GM12864 (cell line): ENCODE results near the gene PANK4.

Source experiments
- DNase-seq: peaks from one replicate; pipeline ENCODE4 v3.0.0-alpha.2; 2011; ENCODE audit warnings: low read depth
- H3K4me3 ChIP-seq: 2 replicates; pipeline ENCODE4 v1.5.1; 2011; ENCODE audit warnings: mild to moderate bottlenecking, low read depth, low read length, control low read depth
- TF ChIP-seq, protein P1 (sequence below): IDR thresholded peaks from 2 replicates; pipeline ENCODE4 v1.5.1; 2011; ENCODE audit warnings: low read depth, mild to moderate bottlenecking, moderate library complexity, low read length, control low read depth, inconsistent platforms; ENCODE audit errors: missing control alignments

The PANK4 gene

DNA sequence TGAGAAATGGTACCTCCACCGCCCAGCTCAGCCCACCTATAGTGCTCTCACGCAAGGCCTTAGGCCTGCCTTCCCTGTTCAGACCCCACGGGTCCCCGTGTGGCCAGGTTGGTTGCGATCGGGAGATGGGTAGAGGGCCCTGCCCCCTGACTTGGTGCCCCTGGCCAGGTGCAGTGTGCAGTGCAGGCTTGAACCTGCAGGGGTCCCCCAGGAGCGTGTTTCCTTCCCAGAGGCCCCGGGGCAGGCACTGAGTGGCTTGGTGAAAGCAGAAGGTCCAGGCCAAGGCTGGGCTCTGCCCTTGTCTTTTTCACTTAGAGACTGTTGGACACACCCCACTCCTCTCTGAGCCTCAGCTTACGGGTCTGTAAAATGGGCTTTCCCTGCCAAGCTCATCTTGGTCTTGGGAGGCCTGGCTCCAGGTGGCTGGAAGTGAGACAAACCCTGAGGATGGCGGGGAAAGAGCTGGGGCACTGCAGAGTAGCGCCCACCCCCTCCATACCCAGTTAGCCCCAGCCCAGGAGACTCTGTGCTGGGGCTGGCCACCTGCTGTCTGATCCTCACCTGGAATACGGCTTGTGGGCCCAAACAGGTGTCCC, 13.0 kb upstream of the PANK4 start:
- DNase-seq: no peak
- TF ChIP-seq, protein P1, sequence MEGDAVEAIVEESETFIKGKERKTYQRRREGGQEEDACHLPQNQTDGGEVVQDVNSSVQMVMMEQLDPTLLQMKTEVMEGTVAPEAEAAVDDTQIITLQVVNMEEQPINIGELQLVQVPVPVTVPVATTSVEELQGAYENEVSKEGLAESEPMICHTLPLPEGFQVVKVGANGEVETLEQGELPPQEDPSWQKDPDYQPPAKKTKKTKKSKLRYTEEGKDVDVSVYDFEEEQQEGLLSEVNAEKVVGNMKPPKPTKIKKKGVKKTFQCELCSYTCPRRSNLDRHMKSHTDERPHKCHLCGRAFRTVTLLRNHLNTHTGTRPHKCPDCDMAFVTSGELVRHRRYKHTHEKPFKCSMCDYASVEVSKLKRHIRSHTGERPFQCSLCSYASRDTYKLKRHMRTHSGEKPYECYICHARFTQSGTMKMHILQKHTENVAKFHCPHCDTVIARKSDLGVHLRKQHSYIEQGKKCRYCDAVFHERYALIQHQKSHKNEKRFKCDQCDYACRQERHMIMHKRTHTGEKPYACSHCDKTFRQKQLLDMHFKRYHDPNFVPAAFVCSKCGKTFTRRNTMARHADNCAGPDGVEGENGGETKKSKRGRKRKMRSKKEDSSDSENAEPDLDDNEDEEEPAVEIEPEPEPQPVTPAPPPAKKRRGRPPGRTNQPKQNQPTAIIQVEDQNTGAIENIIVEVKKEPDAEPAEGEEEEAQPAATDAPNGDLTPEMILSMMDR: peak; percentile 56
- H3K4me3 ChIP-seq: no peak overlapping the region

DNA sequence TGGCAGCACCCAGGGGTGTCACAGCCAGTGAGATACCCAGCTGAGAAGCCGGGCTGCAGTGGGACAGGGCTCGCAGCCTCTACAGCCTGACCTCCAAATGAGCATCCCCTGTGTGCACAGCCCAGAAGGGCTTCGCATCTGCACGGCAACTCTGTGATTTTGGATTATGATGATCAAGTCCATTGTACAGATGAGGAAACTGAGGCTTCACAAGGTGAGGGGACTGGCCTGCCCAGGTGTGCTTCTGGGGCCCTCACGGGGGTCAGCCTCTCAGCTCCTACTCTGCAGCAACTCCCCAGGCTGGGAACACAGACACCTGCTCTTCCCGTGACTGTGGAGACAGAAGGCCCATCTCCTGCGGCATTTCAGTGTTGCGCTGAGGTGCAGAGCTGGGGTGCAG, 12.5 kb upstream of the PANK4 start:
- TF ChIP-seq, protein P1: no peak
- DNase-seq: no peak

GRCh38 chr1:2538376-2538775, 12.0 kb upstream of the PANK4 start:
- TF ChIP-seq, protein P1: no peak
- DNase-seq: no peak
- no peak overlapping the region for H3K4me3 ChIP-seq

More for the DNA sequence above, 12.5 kb upstream of the PANK4 start:
- no peak overlapping the region for H3K4me3 ChIP-seq

- H3K4me3 ChIP-seq: no peak overlapping the region
- TF ChIP-seq, protein P1: no peak
- no peak for DNase-seq
Observed at GRCh38 chr1:2537784-2538115, 11.4 kb upstream of the PANK4 start.

- no peak overlapping the region for H3K4me3 ChIP-seq
- TF ChIP-seq, protein P1: no peak
- DNase-seq: no peak
Observed at GRCh38 chr1:2535981-2536380, 9.6 kb upstream of the PANK4 start.

- DNase-seq: no peak
- TF ChIP-seq, protein P1: no peak
- no peak overlapping the region for H3K4me3 ChIP-seq
Observed at GRCh38 chr1:2535455-2535854, 9.1 kb upstream of the PANK4 start.

DNA sequence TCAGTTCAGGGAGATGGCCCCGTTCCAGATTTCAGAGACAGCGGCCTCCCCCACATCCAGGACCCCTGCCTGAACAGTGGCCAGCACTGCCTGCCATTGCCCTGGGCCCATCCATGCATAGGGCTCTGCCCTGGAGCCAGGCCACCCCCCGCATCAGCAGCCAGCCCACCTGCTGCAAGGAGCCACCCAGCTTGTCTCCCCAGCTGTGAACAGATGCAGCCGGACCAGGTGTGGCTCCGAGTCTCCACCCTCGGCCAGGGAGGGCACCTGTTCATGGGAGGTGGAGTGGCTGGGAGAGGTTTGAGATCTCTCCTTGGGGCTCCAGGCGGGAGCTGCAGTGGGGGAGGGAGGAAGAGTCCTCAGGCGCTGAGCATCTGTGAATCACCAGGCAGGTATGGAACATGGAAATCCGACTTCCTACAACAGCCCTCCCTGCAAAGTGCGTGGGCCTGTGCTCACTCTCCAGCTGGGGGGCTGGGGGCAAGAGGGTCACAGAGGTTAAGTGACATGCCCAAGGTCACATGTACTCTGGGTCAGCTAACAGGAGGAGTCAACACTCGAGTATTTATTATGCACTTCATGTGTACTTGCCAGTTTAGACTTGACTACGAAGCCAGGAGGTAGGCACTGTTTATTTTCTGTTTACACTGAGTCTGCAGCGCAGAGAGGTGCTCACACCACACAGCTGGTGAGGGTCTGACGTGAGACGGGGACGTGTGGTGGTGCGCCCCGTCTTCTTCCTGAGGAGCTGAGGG, 8.5 kb upstream of the PANK4 start:
- no peak overlapping the region for H3K4me3 ChIP-seq
- no peak for DNase-seq
- TF ChIP-seq, protein P1: no peak
